Embryonic facial prominence (tissue), 1 donor: Measurements from ENCODE around the gene BRF1.
"Not testable (repeated sequence)": the region's sequence is repeated elsewhere in the genome, so short reads cannot be mapped to it uniquely, and the experiment has no call there.

Experiments used
- DNase-seq: peaks from one replicate; pipeline ENCODE4 v3.0.0-alpha.2; 2016; ENCODE audit errors: extremely low spot score

The BRF1 gene

DNA sequence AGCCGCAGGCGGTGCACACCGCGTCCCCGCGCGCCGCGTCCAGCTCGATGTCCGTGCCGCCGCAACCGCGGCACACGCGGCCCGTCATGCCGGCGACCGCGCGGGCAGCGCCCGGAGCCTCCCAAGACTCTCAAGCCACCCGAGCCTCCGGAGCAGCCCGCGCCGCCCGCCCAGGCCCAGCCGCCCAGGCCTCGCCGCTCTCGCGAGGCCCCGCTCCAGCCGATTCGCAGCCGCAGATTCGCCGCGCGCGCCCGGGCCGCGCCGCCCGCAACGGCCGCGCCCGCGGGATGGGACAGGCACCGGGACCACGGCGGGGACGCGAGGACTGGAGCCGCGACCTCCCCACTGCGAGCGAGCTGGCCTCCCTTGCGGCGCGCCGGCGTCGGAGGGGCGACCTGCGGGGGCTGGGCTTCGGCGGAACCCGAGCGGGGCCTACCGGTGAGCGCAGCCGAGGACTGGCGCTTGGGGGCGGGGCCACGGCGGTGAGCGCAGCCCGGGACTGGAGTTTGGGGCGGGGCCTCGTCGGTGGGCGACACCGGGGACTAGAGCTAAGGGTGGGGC, at the start of gene BRF1:
Gene BRF1 (minus strand): TSS at position 460 of the 561 bp plus-strand sequence. CDS start 372 bp downstream, at position 88.
- DNase-seq = peak; percentile 87

DNA sequence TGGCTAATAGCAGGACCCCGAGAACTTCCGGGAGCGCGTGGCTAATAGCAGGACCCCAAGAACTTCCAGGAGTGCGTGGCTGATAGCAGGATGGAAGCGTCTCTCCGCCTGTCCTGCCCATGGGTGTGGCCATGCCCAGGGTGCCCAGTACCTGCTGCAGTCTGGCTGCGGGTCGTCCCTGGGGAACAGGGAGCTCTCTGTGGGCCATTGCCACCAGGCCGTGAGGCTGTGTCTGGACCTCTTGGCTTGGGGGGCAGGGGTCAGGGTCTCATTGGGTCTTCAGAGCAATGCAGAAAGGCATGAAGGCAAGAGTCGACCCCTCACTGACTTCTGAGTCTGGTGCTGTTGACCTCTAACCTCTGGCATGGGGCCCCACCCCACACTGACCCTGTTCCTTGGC, 49.2 kb upstream of the BRF1 start:
- no peak for DNase-seq

DNA sequence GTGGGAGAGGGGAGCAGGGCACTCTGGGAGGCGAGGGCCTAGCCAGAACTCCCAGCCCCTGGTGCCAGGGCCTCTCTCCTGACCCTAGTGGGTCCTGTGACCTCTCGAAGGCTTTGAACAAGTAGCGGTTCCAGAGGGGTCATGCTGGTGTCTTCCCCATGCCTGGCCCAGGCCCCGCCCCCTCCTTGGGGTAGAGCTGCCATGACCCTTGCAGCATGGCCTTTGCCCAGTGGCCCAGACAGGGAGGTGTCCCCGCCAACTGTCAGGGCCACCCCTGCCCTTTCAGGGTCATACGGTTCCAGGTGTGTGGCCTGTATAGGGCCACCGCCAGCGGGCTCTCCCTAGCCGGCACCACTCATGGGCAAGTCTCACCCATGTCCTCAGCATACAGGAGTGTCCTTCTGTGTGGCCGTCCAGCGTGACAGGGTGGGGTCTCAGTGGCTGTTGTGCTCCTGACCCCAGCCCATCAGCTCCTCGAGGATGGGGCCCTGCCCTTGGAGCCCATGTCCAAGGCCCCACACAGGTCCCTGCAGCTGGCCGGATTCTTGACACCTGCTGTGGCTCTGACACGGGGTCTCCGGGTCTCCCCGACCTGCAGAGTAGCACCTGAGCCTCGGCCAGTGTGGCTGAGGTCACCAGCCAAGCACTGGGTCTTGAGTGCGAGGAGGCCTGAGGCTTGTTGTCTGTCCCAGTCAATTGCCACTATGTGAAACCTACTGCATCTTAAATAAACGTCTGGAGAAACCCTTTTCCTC, 48.3 kb upstream of the BRF1 start:
- DNase-seq = no peak

- no peak for DNase-seq
Observed at GRCh38 chr14:105348169-105348944, 47.6 kb upstream of the BRF1 start.

DNA sequence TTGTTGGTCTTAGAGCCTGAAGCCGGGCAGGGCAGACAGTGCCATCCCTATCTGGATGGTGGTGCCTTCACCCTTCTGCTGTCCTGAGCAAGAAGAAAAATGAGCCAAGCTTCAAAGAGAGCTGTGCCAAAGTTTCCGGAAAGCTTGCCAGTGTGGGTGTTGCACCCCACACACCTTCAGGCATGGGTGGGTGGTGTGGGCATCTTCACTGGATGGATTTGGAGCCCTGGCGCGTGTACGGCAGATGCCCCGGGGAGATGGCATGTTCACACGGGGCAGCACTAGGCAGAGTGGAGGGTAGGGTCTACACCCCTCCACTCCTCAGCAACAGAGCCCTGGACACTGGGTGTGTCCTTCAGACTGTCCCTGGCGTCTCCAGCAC, 46.8 kb upstream of the BRF1 start:
- DNase-seq = no peak

DNA sequence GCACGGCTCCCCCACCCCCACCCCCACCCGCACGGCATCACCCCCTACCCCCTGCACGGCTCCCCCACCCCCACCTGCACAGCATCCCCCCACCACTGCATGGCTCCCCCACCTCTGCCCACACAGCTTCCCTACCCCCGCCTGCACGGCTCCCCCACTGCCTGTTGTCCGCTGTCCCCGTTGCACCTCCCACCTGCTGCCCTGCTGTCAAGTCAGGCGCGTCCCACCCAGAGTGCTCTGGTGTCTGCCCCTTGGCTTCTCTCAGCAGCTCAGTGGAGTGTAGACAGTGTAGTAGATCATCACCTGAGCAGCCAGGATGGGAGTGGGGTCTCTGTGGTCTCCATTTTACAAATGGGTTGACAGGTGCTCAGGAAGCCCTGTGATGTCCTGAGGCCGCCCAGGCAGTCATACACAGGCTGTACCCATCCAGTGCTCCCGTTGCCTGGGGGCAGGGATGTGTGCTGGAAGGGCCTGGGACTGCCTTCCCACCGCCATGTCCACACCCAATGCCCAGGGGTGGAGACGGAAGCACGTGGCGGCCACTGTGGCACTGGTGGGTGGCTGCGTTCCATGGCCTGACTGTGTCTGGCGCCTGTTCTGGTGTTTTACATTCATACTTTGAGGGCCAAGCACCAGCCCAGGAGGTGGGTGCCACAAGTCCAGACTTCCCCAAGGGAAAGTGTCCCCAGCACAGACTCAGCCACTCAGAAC, 46.2 kb upstream of the BRF1 start:
- DNase-seq = no peak

GRCh38 chr14:105346200-105346533, 45.4 kb upstream of the BRF1 start:
- DNase-seq = no peak

DNA sequence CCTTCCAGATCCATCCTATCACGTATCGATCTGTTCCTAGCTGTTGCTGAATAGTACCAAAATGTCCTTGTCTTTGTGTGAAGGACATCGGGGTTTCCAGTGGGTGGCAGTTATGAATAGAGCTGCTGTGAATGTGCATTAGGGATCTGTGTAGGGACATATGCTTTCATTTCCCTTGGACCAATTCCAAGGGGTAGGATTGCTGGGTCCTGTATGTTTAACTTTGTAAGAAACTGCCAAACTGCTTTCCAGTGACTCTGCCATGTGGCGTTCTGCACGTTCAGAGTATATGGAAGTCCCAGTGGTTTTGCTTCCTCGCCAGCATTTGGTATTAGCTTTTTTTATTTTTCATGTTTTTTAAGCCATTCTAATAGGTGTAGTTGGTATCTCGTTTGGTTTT, 42.4 kb upstream of the BRF1 start:
- DNase-seq = no peak

- DNase-seq = no peak
Observed at GRCh38 chr14:105340821-105341733, 40.3 kb upstream of the BRF1 start.

GRCh38 chr14:105337966-105338741, 37.4 kb upstream of the BRF1 start:
- no peak for DNase-seq

GRCh38 chr14:105337433-105337832, 36.6 kb upstream of the BRF1 start:
- no peak for DNase-seq

DNA sequence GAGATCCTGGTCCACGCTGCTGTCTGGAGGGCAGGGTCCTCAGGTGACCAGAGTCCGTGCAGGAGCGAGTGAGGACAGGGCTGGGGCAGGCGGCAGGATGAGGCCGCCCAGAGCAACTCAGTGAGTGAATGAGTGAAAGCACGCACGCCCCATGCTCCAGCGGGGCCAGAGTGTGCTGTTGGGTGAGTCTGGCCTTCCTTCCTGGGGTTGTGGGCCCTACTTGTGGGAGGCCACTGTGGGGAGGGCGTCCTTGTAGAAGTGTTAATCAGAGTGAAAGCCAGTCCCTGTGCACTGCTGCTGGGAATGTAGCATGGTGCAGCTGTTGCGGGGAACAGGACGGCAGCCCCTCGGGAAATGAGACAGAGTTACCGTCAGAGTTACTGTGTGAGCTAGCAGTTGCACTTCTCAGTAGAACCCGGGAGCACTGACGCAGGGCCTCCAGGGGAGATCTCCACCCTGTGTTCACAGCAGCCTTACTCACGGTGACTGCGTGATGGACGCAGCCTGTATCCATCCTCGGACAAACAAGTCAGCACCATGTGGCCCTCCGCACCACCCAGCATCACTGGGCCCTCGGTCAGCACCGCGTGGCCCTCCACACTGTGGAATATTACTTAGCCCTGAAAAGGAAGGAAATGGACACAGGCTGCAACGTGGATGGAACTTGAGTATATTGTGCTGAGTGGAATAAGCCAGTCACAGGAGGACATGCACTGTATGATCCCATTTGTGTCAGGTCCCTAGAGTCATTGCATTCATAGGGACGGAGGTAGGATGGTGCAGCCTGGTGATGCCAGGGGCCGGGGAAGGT, 35.9 kb upstream of the BRF1 start:
- DNase-seq = no peak

- DNase-seq = no peak
Observed at GRCh38 chr14:105335735-105336476, 35.1 kb upstream of the BRF1 start.

GRCh38 chr14:105335231-105335542, 34.4 kb upstream of the BRF1 start:
- DNase-seq = not testable (repeated sequence)

- no peak for DNase-seq
Observed at GRCh38 chr14:105334383-105335230, 33.8 kb upstream of the BRF1 start.

DNA sequence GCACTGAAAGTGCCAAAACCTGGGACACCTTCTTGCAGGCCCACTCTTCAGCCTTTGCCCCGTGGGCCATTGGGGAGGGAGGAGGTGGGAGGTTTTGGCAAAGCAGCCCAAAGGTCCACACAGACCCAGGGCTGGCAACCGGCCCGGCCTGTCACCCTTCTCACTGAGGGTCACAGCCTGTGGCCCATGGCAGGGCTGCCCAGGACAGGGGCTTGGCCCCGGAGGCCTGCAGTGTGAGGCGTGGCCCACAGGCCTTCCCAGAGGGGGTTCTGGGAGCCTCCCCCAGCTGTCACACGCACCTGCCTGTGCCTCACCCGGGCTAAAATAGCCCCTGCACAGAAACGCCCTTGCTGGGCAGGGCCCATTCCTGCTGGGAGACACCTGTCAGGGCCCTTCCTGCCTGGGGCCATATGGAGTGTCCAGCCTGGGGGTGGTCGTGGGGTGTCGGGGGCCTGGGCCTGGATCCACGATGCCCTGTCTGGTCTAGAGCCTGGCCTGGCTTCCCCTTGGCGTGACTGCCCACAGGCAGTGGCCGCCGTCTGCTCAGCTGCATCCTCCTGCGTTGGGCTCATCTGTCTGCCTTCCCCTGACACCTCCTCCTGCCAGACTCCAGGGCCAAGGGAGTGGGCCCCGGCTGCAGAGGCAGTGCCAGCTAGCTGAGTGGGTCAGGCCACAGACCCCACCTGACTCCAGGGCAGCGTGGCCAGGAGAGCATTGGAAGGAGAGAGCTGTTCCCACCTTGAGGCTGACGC, 33.0 kb upstream of the BRF1 start:
- no peak for DNase-seq

- DNase-seq = no peak
Observed at GRCh38 chr14:105333020-105333490, 32.3 kb upstream of the BRF1 start.
